Naive thymus-derived CD4-positive, alpha-beta T cell (primary cell): ENCODE data around the gene CREBBP. TPM values are rescaled to one million over a fixed set of nuclear protein-coding genes. Genes with fewer than 3 reads are reported as not detected.
"Not testable (repeated sequence)": the region's sequence is repeated elsewhere in the genome, so short reads cannot be mapped to it uniquely, and the experiment has no call there.

Source experiments
- ATAC-seq: fragments of 150-1000 bp; cut with Tn5 transposase; 2 replicates; pipeline ENCODE4 v1.10.0; 2021; ENCODE audit warnings: mild to moderate bottlenecking, moderate library complexity
- CTCF ChIA-PET: fragments of 350-600 bp; sonication (Branson Sonifier 250); formaldehyde crosslinking; loops from one replicate; lab custom pipeline; 2021; ENCODE audit warnings: antibody characterized with exemption; lab: Charles Lee
- POLR2A ChIA-PET: fragments of 350-600 bp; sonication (Branson Sonifier 250); formaldehyde crosslinking; loops from one replicate; lab custom pipeline; 2021; ENCODE audit warnings: antibody characterized with exemption, inconsistent platforms; lab: Charles Lee
- DNase-seq, 9 donors: peaks; one replicate each; pipeline versions ENCODE4 v3.0.0 to v3.0.0-alpha.2; 2020 to 2022; ENCODE audit warnings: mixed read lengths in 1 of 9
- H3K27ac ChIP-seq: one replicate; pipeline ENCODE4 v1.7.0; 2013; ENCODE audit warnings: mild to moderate bottlenecking, low read depth, low read length, moderate library complexity
- H3K27me3 ChIP-seq, 2 donors: one replicate each; pipeline ENCODE4 v1.7.0; 2013; ENCODE audit warnings: low read length in 2 of 2, mild to moderate bottlenecking in 2 of 2, moderate library complexity in 2 of 2; ENCODE audit not compliant: control insufficient read depth in 2 of 2, insufficient read depth in 2 of 2
- H3K36me3 ChIP-seq, 3 experiments: 1 replicate in 2 of 3; 2 replicates in 1 of 3; pipeline ENCODE4 v1.7.0; 2013; ENCODE audit warnings: low read length in 3 of 3, mild to moderate bottlenecking in 3 of 3, moderate library complexity in 1 of 3; ENCODE audit not compliant: insufficient read depth in 3 of 3, control insufficient read depth in 2 of 3
- H3K4me1 ChIP-seq, 2 donors: one replicate each; pipeline ENCODE4 v1.7.0; 2013; ENCODE audit warnings: low read length in 2 of 2, mild to moderate bottlenecking in 2 of 2, moderate library complexity in 1 of 2; ENCODE audit not compliant: control insufficient read depth in 2 of 2, insufficient read depth in 2 of 2
- H3K4me3 ChIP-seq: 2 replicates; pipeline ENCODE4 v1.7.0; 2013; ENCODE audit warnings: mild to moderate bottlenecking, low read length
- H3K9me3 ChIP-seq, 3 experiments: 1 replicate in 2 of 3; 2 replicates in 1 of 3; pipeline ENCODE4 v1.7.0; 2013; ENCODE audit warnings: low read length in 3 of 3; ENCODE audit not compliant: control insufficient read depth in 2 of 3
- H3K27ac Mint-ChIP-seq, 9 donors: one replicate each; pipeline ENCODE4 v1.8.0; 2020 to 2022; ENCODE audit warnings: mixed read lengths in 9 of 9, mild to moderate bottlenecking in 8 of 9, moderate library complexity in 5 of 9, inconsistent platforms in 2 of 9
- H3K27me3 Mint-ChIP-seq, 5 donors: one replicate each; pipeline ENCODE4 v1.8.0; 2021 to 2022; ENCODE audit warnings: mixed read lengths in 5 of 5, mild to moderate bottlenecking in 1 of 5
- H3K36me3 Mint-ChIP-seq, 5 donors: one replicate each; pipeline ENCODE4 v1.8.0; 2020 to 2022; ENCODE audit warnings: mixed read lengths in 5 of 5, mild to moderate bottlenecking in 3 of 5, inconsistent platforms in 1 of 5
- H3K4me1 Mint-ChIP-seq, 7 donors: one replicate each; pipeline ENCODE4 v1.8.0; 2020 to 2022; ENCODE audit warnings: mixed read lengths in 7 of 7, mild to moderate bottlenecking in 3 of 7, inconsistent platforms in 1 of 7
- H3K4me3 Mint-ChIP-seq, 10 donors: one replicate each; pipeline ENCODE4 v1.8.0; 2020 to 2022; ENCODE audit warnings: mild to moderate bottlenecking in 10 of 10, mixed read lengths in 10 of 10, moderate library complexity in 6 of 10, inconsistent platforms in 2 of 10
- H3K9me3 Mint-ChIP-seq, 11 donors: one replicate each; pipeline ENCODE4 v1.8.0; 2020 to 2022; ENCODE audit warnings: mixed read lengths in 11 of 11, mild to moderate bottlenecking in 4 of 11, inconsistent platforms in 1 of 11, moderate library complexity in 1 of 11
- intact Hi-C, 2 donors: fragments of 100-400 bp; cut with micrococcal nuclease; formaldehyde crosslinking; loops; one replicate each; pipeline ENCODE4 v1.15.1; 2023
- polyA plus RNA-seq, 2 donors: library from polyadenylated mRNA; unstranded; fragments of 300-500 nt; fragmentation: Illumina TruSeq; gene quantifications; one replicate each; pipeline ENCODE4 v1.2.3, GENCODE V29; 2021
- total RNA-seq, 6 experiments: library from RNA in 5 of 6; stranded (reverse) in 5 of 6; gene quantifications; 1 replicate in 5 of 6; 2 replicates in 1 of 6; pipeline ENCODE4 v1.2.3 and lab custom pipeline; 2021 to 2026

Gene CREBBP
- total and polyA plus RNA-seq, 7 experiments from 2014 or later = 10.5 to 194 (median 126) TPM

DNA sequence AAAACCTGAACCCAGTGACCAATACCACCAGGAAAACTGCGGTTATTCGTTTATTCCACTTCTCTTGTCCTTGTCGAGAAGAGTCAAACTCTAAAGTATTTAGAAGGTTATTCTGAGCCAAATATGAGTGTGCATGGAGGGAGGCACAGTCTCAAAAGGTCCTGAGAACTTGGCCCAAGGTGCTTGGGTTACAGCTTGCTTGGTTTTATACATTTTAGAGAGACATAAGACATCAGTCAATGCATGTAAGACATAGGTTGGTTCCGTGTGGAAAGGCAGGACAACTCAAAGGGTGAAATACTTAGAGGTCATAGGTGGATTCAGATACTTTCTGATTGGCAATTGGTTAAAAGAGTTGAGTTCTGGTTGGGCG, 162.5 kb downstream of the CREBBP start:
- H3K4me3 Mint-ChIP-seq = peak overlapping the region; percentile 77 to 93 (median 84)
- Histone ChIP-seq H3K27me3 (no peaks in the 10 kb centered on the region), H3K9me3 (no peaks in the 10 kb centered on the region), H3K4me1 (peaks cover 6 to 11% of the 10 kb centered on the region in 2 donors), H3K4me3 (peak overlapping the region; percentile 67), H3K36me3 (peaks cover 0 to 15% (median 0%) of the 10 kb centered on the region in 3 experiments), H3K27ac (peak overlapping the region; percentile 94)
- DNase-seq (no peak), ATAC-seq (no peak)
- H3K36me3 Mint-ChIP-seq = peaks cover 0 to 8% (median 4%) of the 10 kb centered on the region in 5 donors
- H3K9me3 Mint-ChIP-seq = peaks cover 0 to 4% (median 0%) of the 10 kb centered on the region in 11 donors
- intact Hi-C loops = loop anchor here in 1 of 2 donors (5.0 kb wide), 1 partner anchor 106 kb away; the partner anchor contains the start of gene SLX4
- ChIA-PET POLR2A (interaction anchor here (0.7 to 1.5 kb wide), 5 partner anchors 14 to 163 kb away, joined by 3 to 9 read pairs (median 4); partner anchors contain the start of gene CREBBP), CTCF (interaction anchor here (1.6 kb wide), 1 partner anchor 163 kb away, joined by 3 read pairs; no protein-coding TSS in a partner anchor)
- no peaks in the 10 kb centered on the region for H3K27me3 Mint-ChIP-seq
- peak overlapping the region; percentile 67 to 96 (median 91) for H3K27ac Mint-ChIP-seq
- peaks cover 14 to 41% (median 32%) of the 10 kb centered on the region in 7 donors for H3K4me1 Mint-ChIP-seq

DNA sequence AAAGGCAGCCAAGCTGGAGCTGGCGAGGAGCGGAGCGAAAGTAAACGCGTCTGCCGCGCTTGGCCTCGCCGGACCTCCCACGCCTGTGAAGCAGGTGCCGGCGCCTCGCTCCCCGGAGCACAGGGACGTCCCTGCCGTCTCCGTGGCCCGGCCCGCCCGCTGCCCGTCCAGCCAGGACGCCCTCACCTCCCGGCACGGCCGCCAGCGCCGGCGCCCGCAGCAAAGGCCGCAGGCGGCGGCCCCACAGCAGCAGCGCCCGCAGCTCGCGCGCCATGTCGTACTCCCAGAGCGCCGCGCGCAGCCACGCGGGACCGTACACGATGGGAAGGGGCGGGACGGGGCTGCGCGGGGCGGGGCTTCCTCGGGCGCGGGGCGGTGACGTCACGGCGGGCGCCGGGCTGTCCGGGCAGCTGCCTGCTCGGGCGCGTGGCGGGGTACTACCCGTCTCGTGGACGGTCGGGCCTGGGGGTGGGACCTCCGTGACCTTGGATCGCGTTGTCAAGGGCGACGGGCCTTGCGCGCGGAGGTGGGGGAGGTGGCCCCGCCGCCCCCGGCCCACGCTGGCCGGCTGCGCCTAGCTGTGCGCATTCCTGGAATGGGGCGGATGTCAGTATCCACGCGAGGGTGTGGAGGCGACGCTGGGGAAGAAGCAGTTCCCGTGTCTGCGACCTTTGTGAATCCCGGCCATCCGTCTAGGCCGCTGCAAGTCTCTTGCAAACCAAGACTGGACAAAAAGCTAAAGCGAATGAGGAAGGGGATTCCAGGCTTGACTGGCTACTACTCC, 163.1 kb downstream of the CREBBP start, which contains the start of gene TRAP1:
TRAP1 (minus strand) TSS at position 290 of the 784 bp plus-strand sequence; CDS start at position 274, 16 bp downstream.
- DNase-seq (peak; percentile 81 to 96 (median 88)), ATAC-seq (peak; percentile 98)
- CTCF ChIA-PET = interaction anchor here (0.5 to 1.6 kb wide), 2 partner anchors 13 to 164 kb away, joined by 3 to 6 read pairs; no protein-coding TSS in a partner anchor
- intact Hi-C loops = loop anchor here (1.0 to 5.0 kb wide), 6 partner anchors 27 to 589 kb away; partner anchors contain the start of genes CREBBP (in 1 of the 2), SLX4 (in 1 of the 2), ZNF174 (in 1 of the 2) and ZSCAN32 (in 1 of the 2)
- no peaks in the 10 kb centered on the region for H3K27me3 ChIP-seq
- POLR2A ChIA-PET = interaction anchor here (0.7 to 1.5 kb wide), 8 partner anchors 14 to 164 kb away, joined by 3 to 9 read pairs (median 4); partner anchors contain the start of gene CREBBP
- H3K4me3 ChIP-seq = peak within 1 kb of the TSS; percentile 67
- H3K9me3 Mint-ChIP-seq = peaks cover 0 to 2% (median 0%) of the 10 kb centered on the region in 11 donors
- peak within 1 kb of the TSS; percentile 67 to 96 (median 92) for H3K27ac Mint-ChIP-seq
- peaks cover 14 to 47% (median 38%) of the 10 kb centered on the region in 7 donors for H3K4me1 Mint-ChIP-seq
- peaks cover 6 to 11% of the 10 kb centered on the region in 2 donors for H3K4me1 ChIP-seq
- peak within 1 kb of the TSS; percentile 94 for H3K27ac ChIP-seq
- H3K4me3 Mint-ChIP-seq = peak within 1 kb of the TSS; percentile 81 to 94 (median 89)
- peaks cover 0 to 18% (median 0%) of the 10 kb centered on the region in 3 experiments for H3K36me3 ChIP-seq
- H3K36me3 Mint-ChIP-seq = peaks cover 0 to 8% (median 4%) of the 10 kb centered on the region in 5 donors
- no peaks in the 10 kb centered on the region for H3K27me3 Mint-ChIP-seq
- H3K9me3 ChIP-seq = no peaks in the 10 kb centered on the region

DNA sequence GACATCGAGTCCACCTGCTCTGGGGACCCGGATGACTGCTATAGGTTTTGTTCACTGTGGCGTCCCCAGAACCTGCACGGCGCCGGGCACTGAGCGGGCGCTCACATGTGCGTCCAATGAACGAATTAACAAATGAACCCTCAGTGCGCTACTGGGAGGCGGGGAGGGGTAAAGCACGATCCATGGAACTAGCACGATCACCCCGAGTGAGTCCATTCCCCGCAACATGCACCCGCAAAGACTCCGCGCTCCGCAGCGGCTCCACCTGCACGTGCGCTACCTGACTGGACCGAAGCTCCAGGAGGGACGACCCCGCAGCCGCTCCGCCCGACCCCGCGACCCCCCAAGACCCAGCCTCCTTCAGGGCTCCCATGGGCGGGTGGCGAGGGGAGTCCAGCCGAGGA, 163.7 kb downstream of the CREBBP start:
- Mint-ChIP-seq H3K4me3 (peak overlapping the region; percentile 81 to 94 (median 88)), H3K27me3 (no peaks in the 10 kb centered on the region), H3K9me3 (peaks cover 0 to 2% (median 0%) of the 10 kb centered on the region in 11 donors), H3K36me3 (peaks cover 0 to 8% (median 4%) of the 10 kb centered on the region in 5 donors), H3K4me1 (peaks cover 16 to 52% (median 41%) of the 10 kb centered on the region in 7 donors), H3K27ac (peak overlapping the region; percentile 61 to 95 (median 91))
- peak; percentile 2 for ATAC-seq
- Histone ChIP-seq H3K27me3 (no peaks in the 10 kb centered on the region), H3K4me1 (peaks cover 6 to 11% of the 10 kb centered on the region in 2 donors), H3K27ac (peak overlapping the region; percentile 94), H3K9me3 (no peaks in the 10 kb centered on the region), H3K4me3 (peak overlapping the region; percentile 67), H3K36me3 (peaks cover 0 to 18% (median 0%) of the 10 kb centered on the region in 3 experiments)
- DNase-seq = peak in 1 of 9 donors; percentile 13
- CTCF ChIA-PET = interaction anchor here (0.5 to 1.6 kb wide), 3 partner anchors 12 to 426 kb away, joined by 3 to 9 read pairs (median 6); no protein-coding TSS in a partner anchor
- POLR2A ChIA-PET = interaction anchor here (0.9 to 1.5 kb wide), 6 partner anchors 28 to 164 kb away, joined by 3 to 9 read pairs (median 4); partner anchors contain the start of gene CREBBP
- intact Hi-C loops = loop anchor here (1.0 to 5.0 kb wide), 6 partner anchors 27 to 590 kb away; partner anchors contain the start of genes CREBBP (in 1 of the 2), SLX4 (in 1 of the 2), ZNF174 (in 1 of the 2) and ZSCAN32 (in 1 of the 2)

DNA sequence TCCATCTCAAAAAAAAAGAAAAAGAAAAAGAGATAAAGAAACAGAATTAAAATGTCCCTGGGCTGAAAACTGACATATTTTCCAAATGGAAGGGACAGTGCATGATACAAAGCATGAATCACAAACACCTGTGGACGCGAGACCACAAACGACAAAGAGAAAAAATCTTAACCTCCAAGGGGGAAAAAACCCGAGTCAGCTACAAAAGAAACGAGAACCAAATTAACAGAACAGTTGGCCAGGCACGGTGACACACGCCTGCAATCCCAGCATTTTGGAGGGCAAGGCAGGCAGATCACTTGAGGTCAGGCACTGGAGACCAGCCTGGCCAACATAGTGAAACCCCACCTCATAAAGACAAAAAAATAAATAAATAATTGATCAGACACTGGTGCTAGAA, 165.1 kb downstream of the CREBBP start:
- no peak for DNase-seq
- H3K27ac Mint-ChIP-seq = peak overlapping the region in 2 of 9 donors; percentile 31 to 52
- Histone ChIP-seq H3K4me3 (no peak overlapping the region), H3K27me3 (no peaks in the 10 kb centered on the region), H3K36me3 (peaks cover 0 to 18% (median 0%) of the 10 kb centered on the region in 3 experiments), H3K27ac (no peak overlapping the region), H3K9me3 (no peaks in the 10 kb centered on the region), H3K4me1 (peaks cover 6 to 11% of the 10 kb centered on the region in 2 donors)
- H3K27me3 Mint-ChIP-seq = no peaks in the 10 kb centered on the region
- peak overlapping the region in 7 of 10 donors; percentile 1 to 86 (median 42) for H3K4me3 Mint-ChIP-seq
- H3K36me3 Mint-ChIP-seq = peaks cover 0 to 8% (median 4%) of the 10 kb centered on the region in 5 donors
- H3K9me3 Mint-ChIP-seq = no peaks in the 10 kb centered on the region
- peaks cover 16 to 56% (median 41%) of the 10 kb centered on the region in 7 donors for H3K4me1 Mint-ChIP-seq
- intact Hi-C loops = loop anchor here in 1 of 2 donors (5.0 kb wide), 1 partner anchor 103 kb away; the partner anchor contains the start of gene SLX4
- ATAC-seq = no peak
- ChIA-PET CTCF (no interaction called here), POLR2A (no interaction called here)

DNA sequence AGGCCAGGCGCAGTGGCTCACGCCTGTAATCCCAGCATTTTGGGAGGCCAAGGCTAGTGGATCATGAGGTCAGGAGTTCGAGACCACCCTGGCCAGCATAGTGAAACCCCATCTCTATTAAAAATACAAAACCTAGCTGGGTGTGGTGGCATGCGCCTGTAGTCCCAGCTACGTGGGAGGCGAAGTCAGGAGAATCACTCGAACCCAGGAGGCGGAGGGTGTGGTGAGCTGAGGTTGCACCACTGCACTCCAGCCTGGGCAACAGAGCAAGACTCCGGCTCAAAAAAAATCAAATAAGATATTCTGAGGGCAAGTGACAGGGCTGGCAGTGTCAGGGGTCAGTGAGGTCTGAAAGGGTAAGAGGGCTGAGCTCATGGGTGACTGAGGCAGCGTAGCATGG, 166.1 kb downstream of the CREBBP start:
- Mint-ChIP-seq H3K27ac (peak overlapping the region in 2 of 9 donors; percentile 52 to 77), H3K36me3 (peaks cover 0 to 11% (median 4%) of the 10 kb centered on the region in 5 donors), H3K4me1 (peaks cover 17 to 59% (median 45%) of the 10 kb centered on the region in 7 donors), H3K4me3 (peak overlapping the region in 4 of 10 donors; percentile 35 to 78 (median 41))
- ATAC-seq, H3K9me3 ChIP-seq, intact Hi-C loops, DNase-seq, H3K9me3 Mint-ChIP-seq, H3K27ac ChIP-seq, H3K27me3 Mint-ChIP-seq, POLR2A ChIA-PET, CTCF ChIA-PET, H3K27me3 ChIP-seq, H3K4me3 ChIP-seq: not testable (repeated sequence)
- Histone ChIP-seq H3K36me3 (peaks cover 0 to 21% (median 0%) of the 10 kb centered on the region in 3 experiments), H3K4me1 (peaks cover 6 to 11% of the 10 kb centered on the region in 2 donors)
